Left ventricle myocardium inferior (tissue), 1 donor: ENCODE measurements around the gene RGS19. TPM values are rescaled to one million over a fixed set of nuclear protein-coding genes. Genes with fewer than 3 reads are reported as not detected.

ENCODE experiments used
- DNase-seq: peaks from one replicate; pipeline ENCODE4 v3.0.0-alpha.2; 2020
- H3K27ac ChIP-seq: fragments of 200-600 bp; replicated peaks from 2 replicates; pipeline ENCODE4 v1.8.0; 2021
- H3K27me3 ChIP-seq: fragments of 200-600 bp; 2 replicates; pipeline ENCODE4 v1.8.0; 2021; ENCODE audit warnings: low read depth
- H3K36me3 ChIP-seq: fragments of 200-600 bp; 2 replicates; pipeline ENCODE4 v1.8.0; 2021
- H3K4me1 ChIP-seq: fragments of 200-600 bp; 2 replicates; pipeline ENCODE4 v1.8.0; 2021
- H3K4me3 ChIP-seq: fragments of 200-600 bp; 2 replicates; pipeline ENCODE4 v1.8.0; 2021; ENCODE audit warnings: mild to moderate bottlenecking, moderate library complexity
- H3K9me3 ChIP-seq: fragments of 200-600 bp; replicated peaks from 2 replicates; pipeline ENCODE4 v1.8.0; 2021
- intact Hi-C: fragments of 100-400 bp; cut with micrococcal nuclease; formaldehyde crosslinking; loops from one replicate; pipeline ENCODE4 v1.11.0; 2022
- total RNA-seq: library from RNA; stranded (reverse); fragmentation: NEBNext Ultra II Directional; extraction: Animal tissue kit (Norgen Biotek cat#: 25700); gene quantifications from one replicate; pipeline ENCODE4 v1.2.1, GENCODE V29; 2021
- TF ChIP-seq, protein P1 (sequence below): fragments of 200-600 bp; IDR thresholded peaks from 2 replicates; pipeline ENCODE4 v1.8.0; 2021; ENCODE audit warnings: antibody characterized with exemption, mild to moderate bottlenecking, borderline replicate concordance
- donor health status: DM: no; HTN: yes; CAD: no; lungs with severe emphysema.

RGS19 gene
- total RNA-seq, 1 donor from 2014 or later, result 6.1 TPM

DNA sequence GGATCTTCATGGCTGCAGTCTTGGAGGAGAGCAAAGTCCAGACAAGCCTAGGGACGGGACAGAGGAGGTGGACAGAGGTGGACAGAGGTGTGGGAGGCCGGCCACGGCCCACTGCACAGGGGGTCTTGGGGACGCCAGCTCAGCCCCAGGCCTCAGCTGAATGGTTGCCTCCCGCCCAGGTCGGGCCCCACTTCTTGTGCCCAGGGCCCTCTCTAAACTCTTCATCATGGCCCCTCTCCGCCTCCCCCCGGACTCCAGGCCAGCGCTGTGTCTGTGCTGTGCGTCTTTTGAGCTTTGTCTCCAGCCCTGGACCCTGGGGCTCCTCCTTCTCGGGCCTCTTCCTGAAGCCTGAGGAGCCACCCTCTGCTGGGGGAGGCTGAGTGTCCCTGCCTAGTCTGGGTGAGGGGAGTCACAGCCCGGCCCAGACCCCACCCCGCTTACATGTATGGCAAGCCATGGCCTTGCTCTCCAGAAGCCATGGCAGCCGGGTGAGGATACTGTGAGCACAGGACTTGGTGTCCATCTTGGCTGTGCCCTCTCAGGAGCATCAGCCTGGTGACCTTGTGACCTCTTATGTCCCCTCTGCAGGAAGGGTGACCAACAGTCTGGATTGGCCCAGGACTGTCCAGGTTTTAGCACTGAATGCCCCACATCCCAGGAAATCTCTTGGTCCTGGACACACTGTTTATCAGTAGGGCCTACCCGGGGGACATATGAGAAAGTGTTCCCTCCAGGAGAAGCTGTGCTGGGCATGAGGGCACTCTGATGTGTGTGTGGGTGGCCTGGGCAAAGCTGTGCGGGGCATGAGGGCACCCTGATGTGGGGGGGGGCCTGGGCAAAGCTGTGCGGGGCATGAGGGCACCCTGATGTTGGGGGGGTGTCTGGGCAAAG lies 37.5 kb upstream of the RGS19 start:
- Histone ChIP-seq H3K36me3 (no peaks in the 10 kb centered on the region), H3K9me3 (no peaks in the 10 kb centered on the region), H3K27ac (no peak overlapping the region), H3K4me1 (no peaks in the 10 kb centered on the region), H3K27me3 (peaks cover 12% of the 10 kb centered on the region), H3K4me3 (no peak overlapping the region)
- no peak for DNase-seq
- TF ChIP-seq, protein P1, sequence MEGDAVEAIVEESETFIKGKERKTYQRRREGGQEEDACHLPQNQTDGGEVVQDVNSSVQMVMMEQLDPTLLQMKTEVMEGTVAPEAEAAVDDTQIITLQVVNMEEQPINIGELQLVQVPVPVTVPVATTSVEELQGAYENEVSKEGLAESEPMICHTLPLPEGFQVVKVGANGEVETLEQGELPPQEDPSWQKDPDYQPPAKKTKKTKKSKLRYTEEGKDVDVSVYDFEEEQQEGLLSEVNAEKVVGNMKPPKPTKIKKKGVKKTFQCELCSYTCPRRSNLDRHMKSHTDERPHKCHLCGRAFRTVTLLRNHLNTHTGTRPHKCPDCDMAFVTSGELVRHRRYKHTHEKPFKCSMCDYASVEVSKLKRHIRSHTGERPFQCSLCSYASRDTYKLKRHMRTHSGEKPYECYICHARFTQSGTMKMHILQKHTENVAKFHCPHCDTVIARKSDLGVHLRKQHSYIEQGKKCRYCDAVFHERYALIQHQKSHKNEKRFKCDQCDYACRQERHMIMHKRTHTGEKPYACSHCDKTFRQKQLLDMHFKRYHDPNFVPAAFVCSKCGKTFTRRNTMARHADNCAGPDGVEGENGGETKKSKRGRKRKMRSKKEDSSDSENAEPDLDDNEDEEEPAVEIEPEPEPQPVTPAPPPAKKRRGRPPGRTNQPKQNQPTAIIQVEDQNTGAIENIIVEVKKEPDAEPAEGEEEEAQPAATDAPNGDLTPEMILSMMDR, result no peak
- intact Hi-C loops, result no loop called here

DNA sequence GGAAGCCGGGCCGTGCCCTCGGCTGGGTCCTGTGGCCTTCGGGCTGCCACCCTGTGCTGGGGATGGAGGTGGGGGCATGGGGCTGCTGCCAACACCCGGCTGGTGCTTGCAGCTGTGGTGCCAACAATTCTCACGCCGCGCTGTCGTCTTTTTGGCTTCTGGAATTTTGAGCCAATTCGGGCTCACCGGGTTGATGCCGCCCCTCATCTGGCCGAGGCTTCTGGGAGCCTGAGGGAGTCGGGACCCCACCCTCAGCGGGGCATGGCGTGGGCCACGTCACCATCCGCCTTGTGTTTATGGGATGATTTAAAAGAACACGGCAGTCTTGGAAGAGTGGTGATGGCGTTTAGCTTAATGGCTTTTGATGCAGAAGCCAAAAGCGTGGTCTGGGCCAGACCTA lies 36.7 kb upstream of the RGS19 start:
- TF ChIP-seq, protein P1, result no peak
- Histone ChIP-seq H3K4me1 (no peaks in the 10 kb centered on the region), H3K4me3 (no peak overlapping the region), H3K9me3 (no peaks in the 10 kb centered on the region), H3K27me3 (peaks cover 5% of the 10 kb centered on the region), H3K36me3 (no peaks in the 10 kb centered on the region), H3K27ac (no peak overlapping the region)
- intact Hi-C loops, result no loop called here
- DNase-seq, result no peak

DNA sequence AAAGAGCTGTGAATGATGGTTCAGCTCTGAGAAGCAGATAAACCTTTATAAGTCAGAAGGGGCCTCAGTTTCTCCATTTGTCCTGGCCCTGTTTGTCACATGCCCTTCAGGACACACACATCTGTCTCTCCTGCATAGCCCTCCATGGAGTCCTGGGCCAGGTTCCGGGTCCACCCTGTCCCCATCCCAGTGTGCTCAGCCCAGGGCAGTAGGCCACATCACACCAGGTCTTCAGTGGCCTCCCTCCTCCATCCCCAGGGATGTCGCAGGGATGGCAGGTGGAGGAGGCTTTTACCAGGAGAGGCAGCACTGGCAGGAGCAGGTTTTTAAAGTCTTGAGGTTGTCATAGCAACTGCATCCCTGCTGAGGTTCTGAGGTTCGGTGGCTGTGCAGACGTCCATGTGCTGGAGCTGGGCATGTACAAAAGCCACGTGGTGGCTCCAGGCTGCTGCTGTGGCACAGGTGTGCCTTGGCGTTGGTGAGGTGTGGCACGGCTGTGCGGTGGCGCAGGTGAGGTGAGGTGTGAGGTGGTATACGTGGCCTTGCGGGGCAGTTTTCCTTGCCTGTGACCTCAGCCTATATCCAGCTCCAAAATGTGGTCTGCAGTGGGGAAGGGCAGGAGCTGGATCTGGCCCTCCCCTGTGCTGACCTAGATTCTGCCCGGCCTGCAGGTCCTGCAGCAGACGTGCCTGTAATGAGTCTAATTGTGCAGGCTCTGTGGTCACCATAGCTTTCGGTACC lies 36.0 kb upstream of the RGS19 start:
- Histone ChIP-seq H3K27me3 (no peaks in the 10 kb centered on the region), H3K4me1 (no peaks in the 10 kb centered on the region), H3K9me3 (no peaks in the 10 kb centered on the region), H3K27ac (no peak overlapping the region), H3K36me3 (no peaks in the 10 kb centered on the region), H3K4me3 (no peak overlapping the region)
- intact Hi-C loops, result no loop called here
- no peak for DNase-seq
- TF ChIP-seq, protein P1, result no peak

DNA sequence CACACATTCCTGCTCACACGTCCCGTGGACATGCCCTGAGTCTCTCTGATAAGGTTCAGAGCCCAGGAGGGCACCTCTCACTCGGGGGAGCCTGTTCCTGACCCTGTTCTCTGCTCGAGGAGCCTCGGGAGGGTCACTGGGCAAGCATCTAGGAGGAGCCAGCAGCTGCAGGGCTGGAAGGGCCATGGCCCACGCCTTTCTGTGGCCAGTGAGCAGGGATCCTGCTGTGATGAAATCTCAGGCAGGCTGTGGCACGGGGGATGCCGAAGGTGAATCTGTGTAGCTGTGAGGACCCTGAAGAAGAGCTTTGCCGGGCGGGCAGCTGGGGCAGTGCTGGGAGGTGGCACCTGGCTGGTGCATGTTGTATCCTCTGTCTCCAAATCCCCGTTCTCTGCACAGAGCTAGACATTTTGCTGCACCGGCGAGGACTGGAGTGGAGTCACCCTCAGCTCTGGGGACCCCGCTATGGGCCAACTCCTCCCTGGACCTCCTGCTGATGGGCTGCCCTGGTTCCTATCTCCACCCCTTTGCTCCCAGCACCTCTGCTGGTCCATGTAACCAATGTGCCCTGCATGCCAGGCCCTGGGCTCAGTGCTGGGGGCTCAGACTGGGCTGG lies 35.1 kb upstream of the RGS19 start:
- Histone ChIP-seq H3K27me3 (peaks cover 8% of the 10 kb centered on the region), H3K9me3 (no peaks in the 10 kb centered on the region), H3K4me1 (no peaks in the 10 kb centered on the region), H3K36me3 (no peaks in the 10 kb centered on the region), H3K27ac (no peak overlapping the region), H3K4me3 (no peak overlapping the region)
- TF ChIP-seq, protein P1, result no peak
- no peak for DNase-seq
- intact Hi-C loops, result no loop called here

DNA sequence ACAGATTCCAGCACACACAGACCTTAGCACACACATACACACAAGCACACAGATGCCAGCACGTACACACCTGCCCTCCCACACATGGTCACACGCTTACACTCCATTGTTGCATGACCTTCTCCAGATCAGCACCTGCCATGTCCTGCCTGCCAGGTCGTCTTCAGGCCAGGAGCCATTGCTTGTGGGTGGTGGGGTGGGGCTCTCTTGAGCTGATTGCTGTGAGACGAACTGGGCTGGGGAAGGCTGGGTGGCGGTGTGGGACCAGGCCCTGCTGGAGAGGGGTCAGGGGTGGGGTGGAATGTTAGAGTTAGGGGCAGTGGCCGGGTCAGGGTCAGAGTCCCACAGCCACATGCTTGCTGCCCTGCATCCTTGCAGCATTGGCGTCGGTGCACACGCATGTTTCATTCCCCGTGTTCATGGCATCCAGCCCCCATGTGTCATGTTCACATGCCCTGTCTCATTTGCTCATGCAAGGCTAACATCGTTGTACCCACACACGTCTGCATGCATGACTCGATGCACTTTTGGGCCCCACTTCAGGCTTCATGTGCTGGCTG lies 34.6 kb upstream of the RGS19 start:
- Histone ChIP-seq H3K27ac (no peak overlapping the region), H3K27me3 (peaks cover 14% of the 10 kb centered on the region), H3K36me3 (no peaks in the 10 kb centered on the region), H3K4me3 (no peak overlapping the region), H3K4me1 (no peaks in the 10 kb centered on the region), H3K9me3 (no peaks in the 10 kb centered on the region)
- intact Hi-C loops, result no loop called here
- TF ChIP-seq, protein P1, result no peak
- DNase-seq, result no peak
